Bronchial epithelial cell (primary cell): Measurements from ENCODE around the gene ZMYM4. TPM values are rescaled to one million over a fixed set of nuclear protein-coding genes. Genes with fewer than 3 reads are reported as not detected.

Experiments used
- DNase-seq: peaks from one replicate; pipeline ENCODE4 v3.0.0-alpha.2; 2010; ENCODE audit warnings: low read depth
- FAIRE-seq: peaks from 2 replicates; lab custom pipeline; 2011; peaks lifted over from hg19 to GRCh38; lab: Jason Lieb, UNC
- H3K27me3 ChIP-seq: 2 replicates; pipeline ENCODE4 v1.5.1; 2011; ENCODE audit warnings: low read length; ENCODE audit not compliant: control insufficient read depth, insufficient read depth
- H3K36me3 ChIP-seq: 2 replicates; pipeline ENCODE4 v1.5.1; 2011; ENCODE audit warnings: low read length; ENCODE audit not compliant: control insufficient read depth, insufficient read depth
- H3K4me3 ChIP-seq: 2 replicates; pipeline ENCODE4 v1.5.1; 2011; ENCODE audit warnings: mild to moderate bottlenecking, low read depth, low read length, control low read depth
- CTCF ChIP-seq: IDR thresholded peaks from 2 replicates; pipeline ENCODE4 v1.5.1; 2011; ENCODE audit warnings: mild to moderate bottlenecking, moderate library complexity, low read length, control low read depth, inconsistent platforms; ENCODE audit not compliant: insufficient read depth, severe bottlenecking
- total RNA-seq: library from RNA; depleted of rRNA; stranded (reverse); fragments of >200 nt; gene quantifications from 2 replicates; pipeline ENCODE4 v1.2.1, GENCODE V29; 2014

ZMYM4 gene
- total RNA-seq, 1 donor from 2014 or later: 19.5 TPM

- peak; percentile 32 for DNase-seq
- Histone ChIP-seq H3K27me3 (no peaks in the 10 kb centered on the region), H3K4me3 (peak overlapping the region; percentile 87), H3K36me3 (peaks cover 2% of the 10 kb centered on the region)
- no peak for FAIRE-seq
- no peak for TF ChIP-seq CTCF
Observed at GRCh38 chr1:35269201-35269988, 886 bp downstream of the ZMYM4 start.

GRCh38 chr1:35269989-35270289 lies 1.4 kb downstream of the ZMYM4 start:
- Histone ChIP-seq H3K36me3 (peaks cover 2% of the 10 kb centered on the region), H3K27me3 (no peaks in the 10 kb centered on the region), H3K4me3 (peak overlapping the region; percentile 87)
- FAIRE-seq (no peak), DNase-seq (no peak)
- no peak for TF ChIP-seq CTCF

- no peaks in the 10 kb centered on the region for H3K27me3 ChIP-seq
- peaks cover 2% of the 10 kb centered on the region for H3K36me3 ChIP-seq
- no peak for FAIRE-seq
- no peak for TF ChIP-seq CTCF
- no peak for DNase-seq
- no peak overlapping the region for H3K4me3 ChIP-seq
Observed at GRCh38 chr1:35270836-35271235, 2.3 kb downstream of the ZMYM4 start.

- H3K36me3 ChIP-seq: peaks cover 2% of the 10 kb centered on the region
- no peak for FAIRE-seq
- H3K4me3 ChIP-seq: no peak overlapping the region
- no peak for DNase-seq
- no peak for TF ChIP-seq CTCF
- H3K27me3 ChIP-seq: no peaks in the 10 kb centered on the region
Observed at GRCh38 chr1:35274197-35274596, 5.7 kb downstream of the ZMYM4 start.

- DNase-seq: no peak
- Histone ChIP-seq H3K4me3 (no peak overlapping the region), H3K36me3 (no peaks in the 10 kb centered on the region), H3K27me3 (no peaks in the 10 kb centered on the region)
- no peak for FAIRE-seq
- no peak for TF ChIP-seq CTCF
Observed at GRCh38 chr1:35278886-35279554, 10.5 kb downstream of the ZMYM4 start.
